GM12873 (cell line): Measurements from ENCODE around the gene ZMIZ2.

Source experiments
- TF ChIP-seq, protein P1 (sequence below): IDR thresholded peaks from 2 replicates; pipeline ENCODE4 v1.5.1; 2012; ENCODE audit warnings: low read depth, mild to moderate bottlenecking, moderate library complexity, low read length, control low read depth; ENCODE audit not compliant: insufficient read depth; ENCODE audit errors: missing control alignments

ZMIZ2 gene

GRCh38 chr7:44749992-44750391, 1.3 kb downstream of the ZMIZ2 start:
- TF ChIP-seq, protein P1, sequence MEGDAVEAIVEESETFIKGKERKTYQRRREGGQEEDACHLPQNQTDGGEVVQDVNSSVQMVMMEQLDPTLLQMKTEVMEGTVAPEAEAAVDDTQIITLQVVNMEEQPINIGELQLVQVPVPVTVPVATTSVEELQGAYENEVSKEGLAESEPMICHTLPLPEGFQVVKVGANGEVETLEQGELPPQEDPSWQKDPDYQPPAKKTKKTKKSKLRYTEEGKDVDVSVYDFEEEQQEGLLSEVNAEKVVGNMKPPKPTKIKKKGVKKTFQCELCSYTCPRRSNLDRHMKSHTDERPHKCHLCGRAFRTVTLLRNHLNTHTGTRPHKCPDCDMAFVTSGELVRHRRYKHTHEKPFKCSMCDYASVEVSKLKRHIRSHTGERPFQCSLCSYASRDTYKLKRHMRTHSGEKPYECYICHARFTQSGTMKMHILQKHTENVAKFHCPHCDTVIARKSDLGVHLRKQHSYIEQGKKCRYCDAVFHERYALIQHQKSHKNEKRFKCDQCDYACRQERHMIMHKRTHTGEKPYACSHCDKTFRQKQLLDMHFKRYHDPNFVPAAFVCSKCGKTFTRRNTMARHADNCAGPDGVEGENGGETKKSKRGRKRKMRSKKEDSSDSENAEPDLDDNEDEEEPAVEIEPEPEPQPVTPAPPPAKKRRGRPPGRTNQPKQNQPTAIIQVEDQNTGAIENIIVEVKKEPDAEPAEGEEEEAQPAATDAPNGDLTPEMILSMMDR, result no peak

DNA sequence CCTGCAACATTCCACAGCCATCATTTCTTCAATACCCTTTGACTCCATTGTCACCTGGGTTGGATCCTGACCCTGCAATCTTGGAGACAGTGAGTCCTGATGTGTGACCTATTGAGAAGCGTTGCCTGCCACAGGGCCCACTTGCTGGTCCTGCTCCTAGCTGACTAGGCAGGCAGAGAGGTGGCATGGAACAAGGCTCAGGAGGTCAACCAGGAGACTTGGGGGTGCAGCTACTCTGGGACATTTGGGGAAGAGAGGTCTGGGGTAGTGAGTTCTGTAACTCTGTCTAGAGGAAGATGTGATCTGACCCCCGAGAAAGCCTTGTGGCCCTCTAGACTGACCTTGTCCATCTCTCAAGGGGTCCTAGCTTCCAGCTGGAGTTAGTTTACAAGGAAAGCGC, 1.8 kb downstream of the ZMIZ2 start:
- TF ChIP-seq, protein P1, result no peak

DNA sequence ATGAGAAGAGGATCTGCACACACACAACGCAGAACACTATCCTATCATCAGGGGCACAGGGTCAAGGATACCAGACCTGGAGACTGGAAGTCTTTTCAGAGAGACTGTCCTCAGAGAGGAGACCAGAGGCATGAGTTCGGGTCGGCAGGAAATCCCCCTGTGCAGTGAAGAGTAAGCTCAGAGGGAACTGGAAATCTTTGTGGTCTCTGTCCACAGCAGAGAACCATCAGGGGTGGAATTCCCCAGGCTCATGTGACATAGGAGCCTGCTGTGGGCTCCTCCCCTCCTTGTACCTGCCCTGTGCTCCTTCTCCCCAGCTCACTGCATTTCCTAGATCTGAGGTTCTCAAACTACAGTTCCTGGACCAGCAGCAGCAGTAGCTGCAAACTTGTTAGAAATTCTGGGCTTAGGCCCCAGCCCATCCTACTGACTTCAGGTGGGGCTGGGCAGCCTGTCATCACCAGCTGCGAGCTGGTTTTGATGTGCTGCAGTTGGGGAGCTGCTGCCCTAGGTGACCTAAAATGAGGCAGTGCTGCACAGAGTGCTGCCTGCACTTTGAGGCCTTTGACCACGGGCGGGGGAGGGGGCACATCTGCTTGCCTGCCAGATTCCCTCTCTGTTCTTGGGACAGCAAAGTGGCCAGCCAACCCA, 2.4 kb downstream of the ZMIZ2 start:
- TF ChIP-seq, protein P1, result no peak

GRCh38 chr7:44752822-44753221, 4.2 kb downstream of the ZMIZ2 start:
- TF ChIP-seq, protein P1, result no peak

DNA sequence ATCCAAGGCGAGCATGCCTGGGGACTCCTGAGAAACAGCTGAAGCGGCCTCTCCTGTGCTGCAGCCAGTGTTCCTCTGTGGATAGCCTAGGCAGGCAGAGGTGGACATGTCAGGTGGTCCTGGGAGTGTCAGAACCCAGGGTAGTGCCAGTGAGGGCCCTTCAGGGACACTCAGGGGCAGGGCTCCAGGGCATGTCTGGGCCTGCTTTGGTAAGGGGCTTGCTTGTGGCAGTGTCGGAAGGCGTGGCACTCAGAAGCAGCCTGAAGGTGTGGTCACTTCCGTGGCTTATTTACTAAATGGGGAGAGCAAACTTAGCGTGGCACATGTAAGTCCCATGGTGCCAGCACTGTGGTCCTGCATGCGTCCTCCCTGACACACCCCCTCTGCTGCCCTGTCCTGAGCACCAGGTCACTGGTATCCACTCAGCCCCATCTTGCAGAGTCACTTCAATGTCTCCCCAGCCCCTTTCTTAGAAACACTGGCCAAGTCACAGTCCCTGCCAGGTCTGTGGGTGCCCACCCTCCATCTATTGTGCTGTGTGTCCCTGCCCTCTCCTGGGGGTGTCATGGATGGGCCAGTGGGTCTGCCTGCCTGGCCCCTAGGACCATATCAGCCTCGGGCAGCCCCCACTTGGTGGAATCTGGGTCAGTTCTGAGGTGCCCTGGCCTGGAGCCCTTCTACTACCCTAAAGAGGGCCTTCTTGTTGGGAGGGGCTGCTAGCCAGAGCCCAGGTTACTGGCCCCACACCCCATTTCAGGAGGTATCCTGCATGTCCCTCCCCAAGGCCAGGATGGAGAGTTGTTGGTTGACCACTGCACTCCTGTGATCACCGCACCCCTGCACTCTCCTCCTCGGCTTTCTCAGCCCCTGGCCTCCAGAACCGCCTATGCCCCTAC, 6.4 kb downstream of the ZMIZ2 start:
- TF ChIP-seq, protein P1, result no peak

- TF ChIP-seq, protein P1, result no peak
Observed at GRCh38 chr7:44755698-44756627, 7.3 kb downstream of the ZMIZ2 start.

GRCh38 chr7:44756904-44757303, 8.3 kb downstream of the ZMIZ2 start:
- TF ChIP-seq, protein P1, result no peak
